ENCODE measurements around the gene AUH. TPM values are rescaled to one million over a fixed set of nuclear protein-coding genes. Genes with fewer than 3 reads are reported as not detected.

The AUH gene
- total and polyA plus RNA-seq, 9 of the 15 experiments (the other 6 are each of a cell fraction or from before 2014, with no cell fraction given): 3.4 to 29.0 (median 10.1) TPM

- 89% methylated on average over 3 of the region's 3 CpGs for WGBS (ENCODE audit: insufficient coverage, low coverage, missing lambda C conversion rate)
- no peak for DNase-seq (ENCODE audit: extremely low read depth in 1 of 4, low spot score in 3 of 4)
- no peak for ATAC-seq
These were observed 12.6 kb downstream of the AUH start for GRCh38 chr9:91349115-91349555.

More at GRCh38 chr9:91349115-91349555, 12.6 kb downstream of the AUH start:
- Histone ChIP-seq H3K9ac (ENCODE audit: insufficient read depth in 1 of 2, low read depth in 2 of 2, low read length in 2 of 2) (no peak overlapping the region), H3K27ac (ENCODE audit: extremely low read depth, low read depth, low read length) (no peak overlapping the region), H3K9me1 (ENCODE audit: control insufficient read depth, insufficient read depth, low read length) (no peaks in the 10 kb centered on the region), H3K79me2 (ENCODE audit: control insufficient read depth, insufficient read depth, low read length) (no peaks in the 10 kb centered on the region), H3K4me3 (no peak overlapping the region), H4K20me1 (replicated peaks; ENCODE audit: control insufficient read depth, insufficient read depth, low read length) (no peaks in the 10 kb centered on the region; the same call in 1 of the 2 replicates), H3K36me3 (ENCODE audit: control insufficient read depth, insufficient read depth, low read length) (peaks cover 26% of the 10 kb centered on the region; the same call in 1 of the 3 replicates), H3K27me3 (ENCODE audit: control insufficient read depth in 2 of 2, insufficient read depth in 2 of 2, low read length in 2 of 2) (no peaks in the 10 kb centered on the region), H3K4me2 (ENCODE audit: insufficient read depth, low read length) (no peak overlapping the region), H3K4me1 (replicated peaks in 1 of 2; ENCODE audit: control insufficient read depth in 2 of 2, insufficient read depth in 2 of 2, low read length in 2 of 2) (no peaks in the 10 kb centered on the region), H3K9me3 (replicated peaks; ENCODE audit: control insufficient read depth, insufficient read depth, low read depth, low read length) (no peaks in the 10 kb centered on the region), H2AFZ (ENCODE audit: low read depth, low read length) (no peak overlapping the region)
- ChIA-PET POLR2A (interaction anchor here (1.8 kb wide), 1 partner anchor 8 kb away, joined by 3 read pairs; no protein-coding TSS in a partner anchor), CTCF (ENCODE audit: low intra/inter-chr PET ratio) (no interaction called here)
- no TSS peak for BruUV-seq (replicated peaks)
- TF ChIP-seq ZBTB33 (CRISPR knock-in tag; IDR thresholded peaks at IDR 0.05) (no peak), ZNF165 (CRISPR knock-in tag; IDR thresholded peaks at IDR 0.05; ENCODE audit: borderline replicate concordance) (no peak), MLLT1 (IDR thresholded peaks at IDR 0.05) (no peak), U2AF1 (optimal IDR thresholded peaks at IDR 0.05; ENCODE audit: low read depth, low read length) (no peak), PHB (CRISPR knock-in tag; IDR thresholded peaks at IDR 0.05) (no peak), STAT6 (CRISPR knock-in tag; IDR thresholded peaks at IDR 0.05) (no peak), TFAM (CRISPR knock-in tag; conservative IDR thresholded peaks at IDR 0.05) (no peak)
- intact Hi-C loops (cut with micrococcal nuclease): no loop called here
- in situ Hi-C loops (cut with MboI): no loop called here
- FAIRE-seq: no peak

Measured in K562 (cell line).